GM13976 (cell line): ENCODE measurements around the gene PC.

Source experiments
- DNase-seq: peaks from one replicate; pipeline ENCODE4 v3.0.0; 2012; ENCODE audit warnings: low spot score
- in situ Hi-C: fragments of 300-500 bp; cut with MboI; formaldehyde crosslinking; loops from one replicate; pipeline ENCODE4 v1.12.0; 2022; ENCODE audit warnings: low sequenced_read_pairs, mixed read lengths, inconsistent platforms; ENCODE audit not compliant: unreplicated experiment
- TF ChIP-seq, protein P1 (sequence below): IDR thresholded peaks from 2 replicates; pipeline ENCODE4 v1.5.1; 2012; ENCODE audit warnings: borderline replicate concordance, mild to moderate bottlenecking; ENCODE audit not compliant: insufficient read depth; ENCODE audit errors: extremely low read depth, missing control alignments, control extremely low read depth

PC gene

GRCh38 chr11:66936311-66936711 is 21.9 kb downstream of the PC start:
- TF ChIP-seq, protein P1, sequence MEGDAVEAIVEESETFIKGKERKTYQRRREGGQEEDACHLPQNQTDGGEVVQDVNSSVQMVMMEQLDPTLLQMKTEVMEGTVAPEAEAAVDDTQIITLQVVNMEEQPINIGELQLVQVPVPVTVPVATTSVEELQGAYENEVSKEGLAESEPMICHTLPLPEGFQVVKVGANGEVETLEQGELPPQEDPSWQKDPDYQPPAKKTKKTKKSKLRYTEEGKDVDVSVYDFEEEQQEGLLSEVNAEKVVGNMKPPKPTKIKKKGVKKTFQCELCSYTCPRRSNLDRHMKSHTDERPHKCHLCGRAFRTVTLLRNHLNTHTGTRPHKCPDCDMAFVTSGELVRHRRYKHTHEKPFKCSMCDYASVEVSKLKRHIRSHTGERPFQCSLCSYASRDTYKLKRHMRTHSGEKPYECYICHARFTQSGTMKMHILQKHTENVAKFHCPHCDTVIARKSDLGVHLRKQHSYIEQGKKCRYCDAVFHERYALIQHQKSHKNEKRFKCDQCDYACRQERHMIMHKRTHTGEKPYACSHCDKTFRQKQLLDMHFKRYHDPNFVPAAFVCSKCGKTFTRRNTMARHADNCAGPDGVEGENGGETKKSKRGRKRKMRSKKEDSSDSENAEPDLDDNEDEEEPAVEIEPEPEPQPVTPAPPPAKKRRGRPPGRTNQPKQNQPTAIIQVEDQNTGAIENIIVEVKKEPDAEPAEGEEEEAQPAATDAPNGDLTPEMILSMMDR: no peak
- in situ Hi-C loops: no loop called here
- no peak for DNase-seq

GRCh38 chr11:66934950-66935779 is 23.0 kb downstream of the PC start:
- no peak for DNase-seq
- in situ Hi-C loops: no loop called here
- TF ChIP-seq, protein P1: no peak

DNA sequence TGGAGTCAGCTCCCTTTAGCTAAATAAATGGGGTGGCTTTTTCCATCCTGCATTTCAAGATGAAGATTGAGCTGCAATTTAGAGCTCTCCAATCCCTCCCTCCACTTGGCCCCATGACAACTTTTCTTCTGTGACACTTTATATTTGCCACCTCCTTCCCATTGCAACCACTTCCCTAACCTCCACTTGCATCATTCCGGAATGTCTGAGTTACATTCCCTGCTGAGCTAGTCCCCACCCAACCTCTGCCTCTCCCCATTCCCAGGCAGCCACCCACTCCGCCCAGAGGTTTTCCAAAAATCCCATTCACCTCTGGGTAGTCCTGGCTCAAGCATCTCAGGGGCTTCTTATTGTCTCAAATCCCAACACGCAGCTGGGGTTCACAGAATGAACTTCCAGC is 24.7 kb downstream of the PC start:
- no peak for DNase-seq
- TF ChIP-seq, protein P1: no peak
- in situ Hi-C loops: no loop called here

DNA sequence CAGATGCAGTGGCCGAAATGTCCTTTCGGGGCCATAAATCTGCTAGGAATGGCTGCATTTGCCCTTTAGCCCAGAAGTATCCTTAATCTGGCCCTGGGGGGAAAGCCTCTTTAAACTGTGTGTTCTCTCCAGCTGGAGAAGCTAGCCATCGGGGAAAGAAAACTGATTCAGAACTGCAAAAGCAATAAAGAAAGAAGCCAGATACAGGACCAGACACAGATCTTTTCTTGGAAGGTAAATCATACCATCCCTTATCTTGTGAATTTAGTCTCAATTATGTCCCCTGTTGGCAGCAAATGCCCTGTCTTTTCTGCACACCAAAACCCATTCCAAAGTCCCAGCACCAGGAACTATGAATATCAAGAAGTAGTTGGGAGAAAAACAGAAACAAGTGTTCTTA is 25.6 kb downstream of the PC start:
- in situ Hi-C loops: no loop called here
- TF ChIP-seq, protein P1: no peak
- no peak for DNase-seq

GRCh38 chr11:66929753-66930152 is 28.4 kb downstream of the PC start:
- TF ChIP-seq, protein P1: no peak
- DNase-seq: no peak
- in situ Hi-C loops: no loop called here

GRCh38 chr11:66924272-66924671 is 33.9 kb downstream of the PC start:
- in situ Hi-C loops: no loop called here
- TF ChIP-seq, protein P1: no peak
- no peak for DNase-seq
